Calu3 (cell line): ENCODE measurements around the gene HOXC6. TPM values are rescaled to one million over a fixed set of nuclear protein-coding genes. Genes with fewer than 3 reads are reported as not detected.

ENCODE experiments used
- BruUV-seq: library from RNA; stranded (reverse); fragments of 400-500 nt; replicated peaks from 2 replicates; lab custom pipeline; 2021; lab: Mats Ljungman, UMichigan
- CTCF ChIA-PET: fragments of 300-600 bp; sonication (Branson Sonifier 250); formaldehyde crosslinking; loops from one replicate; lab custom pipeline; 2022; ENCODE audit warnings: antibody characterized with exemption; lab: Charles Lee
- DNase-seq: peaks from one replicate; pipeline ENCODE4 v3.0.0; 2022
- H3K27ac Mint-ChIP-seq: one replicate; pipeline ENCODE4 v1.8.0; 2022; ENCODE audit warnings: mixed read lengths; ENCODE audit not compliant: unreplicated experiment
- H3K27me3 Mint-ChIP-seq: one replicate; pipeline ENCODE4 v1.8.0; 2022; ENCODE audit warnings: mixed read lengths; ENCODE audit not compliant: unreplicated experiment
- H3K36me3 Mint-ChIP-seq: one replicate; pipeline ENCODE4 v1.8.0; 2022; ENCODE audit warnings: mild to moderate bottlenecking, moderate library complexity, mixed read lengths; ENCODE audit not compliant: insufficient read depth, unreplicated experiment
- H3K4me1 Mint-ChIP-seq: one replicate; pipeline ENCODE4 v1.8.0; 2022; ENCODE audit warnings: mild to moderate bottlenecking, low read depth, mixed read lengths; ENCODE audit not compliant: unreplicated experiment
- H3K4me3 Mint-ChIP-seq: one replicate; pipeline ENCODE4 v1.8.0; 2022; ENCODE audit warnings: mild to moderate bottlenecking, low read depth, moderate library complexity, mixed read lengths; ENCODE audit not compliant: unreplicated experiment
- H3K9me3 Mint-ChIP-seq: one replicate; pipeline ENCODE4 v1.8.0; 2022; ENCODE audit warnings: low read depth, mixed read lengths; ENCODE audit not compliant: unreplicated experiment
- intact Hi-C: fragments of 100-400 bp; cut with micrococcal nuclease; formaldehyde crosslinking; loops from one replicate; pipeline ENCODE4 v1.10.0; 2022; ENCODE audit not compliant: unreplicated experiment
- total RNA-seq: library from RNA; stranded (reverse); gene quantifications from 2 replicates; pipeline ENCODE4 v1.2.3, GENCODE V29; 2022
- TF ChIP-seq, protein P1 (sequence below): fragments of 200-600 bp; IDR thresholded peaks from one replicate; pipeline ENCODE4 v1.8.0; 2022; ENCODE audit warnings: antibody characterized with exemption; ENCODE audit not compliant: unreplicated experiment

Gene HOXC6
- total RNA-seq, 1 experiment from 2014 or later: 1.2 TPM

- CTCF ChIA-PET: interaction anchor here (1.1 to 2.9 kb wide), 2 partner anchors 22 to 191 kb away, joined by 4 to 31 read pairs; no protein-coding TSS in a partner anchor
- no TSS peak for BruUV-seq
- Mint-ChIP-seq H3K9me3 (no peaks in the 10 kb centered on the region), H3K27ac (no peak overlapping the region), H3K4me1 (peaks cover 20% of the 10 kb centered on the region), H3K36me3 (peaks cover 4% of the 10 kb centered on the region), H3K27me3 (peaks cover 100% of the 10 kb centered on the region), H3K4me3 (peak overlapping the region; percentile 58)
- TF ChIP-seq, protein P1, sequence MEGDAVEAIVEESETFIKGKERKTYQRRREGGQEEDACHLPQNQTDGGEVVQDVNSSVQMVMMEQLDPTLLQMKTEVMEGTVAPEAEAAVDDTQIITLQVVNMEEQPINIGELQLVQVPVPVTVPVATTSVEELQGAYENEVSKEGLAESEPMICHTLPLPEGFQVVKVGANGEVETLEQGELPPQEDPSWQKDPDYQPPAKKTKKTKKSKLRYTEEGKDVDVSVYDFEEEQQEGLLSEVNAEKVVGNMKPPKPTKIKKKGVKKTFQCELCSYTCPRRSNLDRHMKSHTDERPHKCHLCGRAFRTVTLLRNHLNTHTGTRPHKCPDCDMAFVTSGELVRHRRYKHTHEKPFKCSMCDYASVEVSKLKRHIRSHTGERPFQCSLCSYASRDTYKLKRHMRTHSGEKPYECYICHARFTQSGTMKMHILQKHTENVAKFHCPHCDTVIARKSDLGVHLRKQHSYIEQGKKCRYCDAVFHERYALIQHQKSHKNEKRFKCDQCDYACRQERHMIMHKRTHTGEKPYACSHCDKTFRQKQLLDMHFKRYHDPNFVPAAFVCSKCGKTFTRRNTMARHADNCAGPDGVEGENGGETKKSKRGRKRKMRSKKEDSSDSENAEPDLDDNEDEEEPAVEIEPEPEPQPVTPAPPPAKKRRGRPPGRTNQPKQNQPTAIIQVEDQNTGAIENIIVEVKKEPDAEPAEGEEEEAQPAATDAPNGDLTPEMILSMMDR: no peak
- DNase-seq: no peak
- intact Hi-C loops: no loop called here
These were observed 17.9 kb upstream of the HOXC6 start for GRCh38 chr12:54010053-54010971.

GRCh38 chr12:54010972-54011664 is 17.1 kb upstream of the HOXC6 start:
- Mint-ChIP-seq H3K36me3 (peaks cover 3% of the 10 kb centered on the region), H3K4me1 (peaks cover 16% of the 10 kb centered on the region), H3K4me3 (no peak overlapping the region), H3K27me3 (peaks cover 97% of the 10 kb centered on the region), H3K27ac (no peak overlapping the region), H3K9me3 (no peaks in the 10 kb centered on the region)
- no TSS peak for BruUV-seq
- no peak for DNase-seq
- TF ChIP-seq, protein P1: no peak
- CTCF ChIA-PET: interaction anchor here (0.6 to 1.1 kb wide), 2 partner anchors 21 to 283 kb away, joined by 3 to 4 read pairs; no protein-coding TSS in a partner anchor
- intact Hi-C loops: no loop called here

- Mint-ChIP-seq H3K9me3 (no peaks in the 10 kb centered on the region), H3K36me3 (peaks cover under 1% of the 10 kb centered on the region), H3K4me3 (no peak overlapping the region), H3K4me1 (peaks cover 12% of the 10 kb centered on the region), H3K27ac (no peak overlapping the region), H3K27me3 (peaks cover 93% of the 10 kb centered on the region)
- TF ChIP-seq, protein P1: no peak
- CTCF ChIA-PET: interaction anchor here (0.6 kb wide), 2 partner anchors 181 to 284 kb away, joined by 3 read pairs; no protein-coding TSS in a partner anchor
- DNase-seq: no peak
- no TSS peak for BruUV-seq
- intact Hi-C loops: no loop called here
These were observed 16.3 kb upstream of the HOXC6 start for GRCh38 chr12:54011665-54012532.
